Measurements from ENCODE around the gene MGMT.

Gene MGMT

GRCh38 chr10:129505500-129506075 is 38.5 kb downstream of the MGMT start:
- no peak overlapping the region for H3K4me3 ChIP-seq (ENCODE audit: low read depth, low read length)
- no peak for TF ChIP-seq CTCF (IDR thresholded peaks at IDR 0.05; ENCODE audit: low read depth, low read length, missing control alignments)
- in situ Hi-C loops (cut with HindIII; ENCODE audit: low sequenced_read_pairs): no loop called here
- no peak for DNase-seq (ENCODE audit: low read depth)

GRCh38 chr10:129506101-129506797 is 39.2 kb downstream of the MGMT start:
- in situ Hi-C loops (cut with HindIII; ENCODE audit: low sequenced_read_pairs): no loop called here
- no peak overlapping the region for H3K4me3 ChIP-seq (ENCODE audit: low read depth, low read length)
- DNase-seq (ENCODE audit: low read depth): no peak
- TF ChIP-seq CTCF (IDR thresholded peaks at IDR 0.05; ENCODE audit: low read depth, low read length, missing control alignments): no peak

GRCh38 chr10:129507216-129507889 is 40.3 kb downstream of the MGMT start:
- in situ Hi-C loops (cut with HindIII; ENCODE audit: low sequenced_read_pairs): no loop called here
- no peak overlapping the region for H3K4me3 ChIP-seq (ENCODE audit: low read depth, low read length)
- no peak for TF ChIP-seq CTCF (IDR thresholded peaks at IDR 0.05; ENCODE audit: low read depth, low read length, missing control alignments)
- DNase-seq (ENCODE audit: low read depth): no peak

- in situ Hi-C loops (cut with HindIII; ENCODE audit: low sequenced_read_pairs): no loop called here
Measured at GRCh38 chr10:129509155-129509554, 42.1 kb downstream of the MGMT start.

GRCh38 chr10:129509835-129510234 is 42.8 kb downstream of the MGMT start:
- TF ChIP-seq CTCF (IDR thresholded peaks at IDR 0.05; ENCODE audit: low read depth, low read length, missing control alignments): no peak
- in situ Hi-C loops (cut with HindIII; ENCODE audit: low sequenced_read_pairs): no loop called here
- H3K4me3 ChIP-seq (ENCODE audit: low read depth, low read length): no peak overlapping the region
- no peak for DNase-seq (ENCODE audit: low read depth)

More at GRCh38 chr10:129509155-129509554, 42.1 kb downstream of the MGMT start:
- no peak overlapping the region for H3K4me3 ChIP-seq (ENCODE audit: low read depth, low read length)
- no peak for TF ChIP-seq CTCF (IDR thresholded peaks at IDR 0.05; ENCODE audit: low read depth, low read length, missing control alignments)
- no peak for DNase-seq (ENCODE audit: low read depth)

GRCh38 chr10:129511086-129511485 is 44.0 kb downstream of the MGMT start:
- in situ Hi-C loops (cut with HindIII; ENCODE audit: low sequenced_read_pairs): no loop called here
- no peak overlapping the region for H3K4me3 ChIP-seq (ENCODE audit: low read depth, low read length)
- DNase-seq (ENCODE audit: low read depth): no peak
- no peak for TF ChIP-seq CTCF (IDR thresholded peaks at IDR 0.05; ENCODE audit: low read depth, low read length, missing control alignments)
